Vagina (tissue), 2 donors: Measurements from ENCODE around the gene DRAXIN.

Experiments
- POLR2A ChIP-seq, 2 donors: fragments of 450-650 bp; IDR thresholded peaks; one replicate each; pipeline ENCODE4 v1.6.1; 2017; ENCODE audit warnings: antibody characterized with exemption in 2 of 2, mild to moderate bottlenecking in 2 of 2, moderate library complexity in 2 of 2
- POLR2AphosphoS5 ChIP-seq, 2 donors: sonication (generic); formaldehyde crosslinking; IDR thresholded peaks; one replicate each; pipeline ENCODE4 v1.9.0; 2017; ENCODE audit warnings: antibody characterized with exemption in 2 of 2, mild to moderate bottlenecking in 2 of 2, low read depth in 1 of 2; ENCODE audit not compliant: insufficient read depth in 1 of 2
- TF ChIP-seq, protein P1 (sequence below), 3 experiments: fragments of 450-650 bp in 2 of 3; fragments of 200-600 bp in 1 of 3; sonication (generic) in 1 of 3; IDR thresholded peaks; one replicate each; pipeline ENCODE4 v1.5.1; 2017 to 2019; ENCODE audit warnings: antibody characterized with exemption in 3 of 3, mild to moderate bottlenecking in 2 of 3, moderate library complexity in 2 of 3

DNA sequence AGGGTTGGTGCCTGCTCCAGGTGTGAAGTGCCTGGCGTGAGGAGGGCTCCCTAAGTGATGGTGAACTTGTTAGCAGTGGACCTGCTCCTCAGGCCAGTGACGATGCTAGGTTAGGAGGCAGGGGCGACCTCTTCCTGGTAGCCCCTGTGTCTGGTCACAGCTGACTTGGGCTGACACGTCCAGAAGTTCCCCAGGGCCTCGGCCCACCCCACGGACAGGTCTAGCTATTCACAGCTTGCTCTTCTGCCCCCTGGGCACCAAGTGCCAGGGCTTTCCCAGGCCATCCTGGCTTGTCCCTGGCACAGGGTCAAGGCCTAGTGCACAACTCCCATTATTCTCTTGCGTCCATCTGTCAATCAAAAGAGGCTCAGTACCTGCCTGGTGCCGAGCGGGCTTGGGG, 59.6 kb downstream of the DRAXIN start:
- TF ChIP-seq, protein P1, sequence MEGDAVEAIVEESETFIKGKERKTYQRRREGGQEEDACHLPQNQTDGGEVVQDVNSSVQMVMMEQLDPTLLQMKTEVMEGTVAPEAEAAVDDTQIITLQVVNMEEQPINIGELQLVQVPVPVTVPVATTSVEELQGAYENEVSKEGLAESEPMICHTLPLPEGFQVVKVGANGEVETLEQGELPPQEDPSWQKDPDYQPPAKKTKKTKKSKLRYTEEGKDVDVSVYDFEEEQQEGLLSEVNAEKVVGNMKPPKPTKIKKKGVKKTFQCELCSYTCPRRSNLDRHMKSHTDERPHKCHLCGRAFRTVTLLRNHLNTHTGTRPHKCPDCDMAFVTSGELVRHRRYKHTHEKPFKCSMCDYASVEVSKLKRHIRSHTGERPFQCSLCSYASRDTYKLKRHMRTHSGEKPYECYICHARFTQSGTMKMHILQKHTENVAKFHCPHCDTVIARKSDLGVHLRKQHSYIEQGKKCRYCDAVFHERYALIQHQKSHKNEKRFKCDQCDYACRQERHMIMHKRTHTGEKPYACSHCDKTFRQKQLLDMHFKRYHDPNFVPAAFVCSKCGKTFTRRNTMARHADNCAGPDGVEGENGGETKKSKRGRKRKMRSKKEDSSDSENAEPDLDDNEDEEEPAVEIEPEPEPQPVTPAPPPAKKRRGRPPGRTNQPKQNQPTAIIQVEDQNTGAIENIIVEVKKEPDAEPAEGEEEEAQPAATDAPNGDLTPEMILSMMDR (IDR thresholded peaks at IDR 0.05): no peak
- TF ChIP-seq POLR2A (IDR thresholded peaks at IDR 0.05) (no peak), POLR2AphosphoS5 (IDR thresholded peaks at IDR 0.05; ENCODE audit: insufficient read depth in 1 of 2, low read depth in 1 of 2) (no peak)
